ENCODE results near the gene EBI3.
"Not testable (repeated sequence)": the region's sequence is repeated elsewhere in the genome, so short reads cannot be mapped to it uniquely, and the experiment has no call there.

EBI3 gene

DNA sequence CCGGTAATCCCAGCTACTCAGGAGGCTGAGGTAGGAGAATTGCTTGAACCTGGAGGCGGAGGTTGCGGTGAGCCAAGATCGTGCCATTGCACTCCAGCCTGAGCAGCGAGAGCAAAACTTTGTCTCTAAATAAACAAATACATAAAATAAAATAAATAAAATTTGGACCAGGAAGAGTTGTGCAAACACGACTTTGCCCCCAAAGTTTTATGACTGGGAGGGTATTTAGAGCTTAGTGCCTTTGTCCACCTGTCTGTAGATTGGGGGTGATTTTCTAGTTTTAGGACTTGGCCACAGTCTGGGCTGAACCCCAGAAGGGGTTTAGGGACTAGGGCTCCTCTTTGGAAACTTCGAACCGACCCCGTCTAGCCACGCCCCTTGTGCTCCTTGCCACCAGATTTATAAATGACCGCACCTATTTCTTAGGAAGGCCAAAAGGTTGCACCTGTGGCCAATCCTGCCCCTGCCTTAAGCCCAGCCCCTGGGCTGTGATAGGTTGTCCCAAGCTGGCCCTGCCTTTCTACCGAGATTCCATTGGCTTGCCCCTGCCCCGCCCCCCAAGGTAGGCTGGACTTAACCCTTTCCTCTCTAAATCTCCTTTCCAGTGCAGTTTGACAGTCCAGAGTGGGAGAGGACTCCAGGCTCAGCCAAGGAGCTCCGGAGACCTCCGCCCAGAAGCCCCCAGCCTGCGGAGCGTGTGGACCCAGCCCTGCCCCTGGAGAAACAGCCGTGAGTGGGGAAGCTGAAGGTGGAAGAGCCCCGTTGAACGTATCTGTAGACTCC, 55.0 kb downstream of the EBI3 start:
- H2AFZ ChIP-seq (ENCODE audit: low read depth, low read length) = no peak overlapping the region
- H3K27me3 ChIP-seq (ENCODE audit: insufficient read depth, low read length) = no peaks in the 10 kb centered on the region
- H3K36me3 ChIP-seq (ENCODE audit: insufficient read depth, low read length) = peaks cover 48% of the 10 kb centered on the region
- H3K4me1 ChIP-seq (ENCODE audit: insufficient read depth, low read length) = peaks cover 17% of the 10 kb centered on the region
- no peaks in the 10 kb centered on the region for H3K9me3 ChIP-seq (ENCODE audit: low read length)
- no peak overlapping the region for H3K4me3 ChIP-seq (ENCODE audit: low read length)

DNA sequence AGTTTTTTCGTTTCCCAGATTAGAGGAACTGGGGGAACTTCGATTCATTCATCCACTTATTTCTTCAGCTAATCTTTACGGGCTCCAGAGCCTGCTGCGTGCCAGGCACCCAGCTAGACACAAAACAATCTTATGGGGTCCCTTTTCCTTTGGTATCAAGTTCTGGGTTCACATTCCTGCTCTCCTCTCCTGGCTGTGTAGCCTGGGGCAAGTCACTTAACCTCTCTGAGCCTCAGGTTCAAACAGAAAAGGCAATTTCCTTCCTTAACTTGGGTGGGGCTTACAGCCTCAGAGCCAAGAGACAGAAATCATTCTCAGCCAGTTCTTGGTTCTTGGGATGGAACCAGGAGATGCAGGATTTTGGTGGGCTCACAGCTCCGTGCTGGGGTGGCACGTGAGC, 55.7 kb downstream of the EBI3 start:
- H3K36me3 ChIP-seq (ENCODE audit: insufficient read depth, low read length) = peaks cover 48% of the 10 kb centered on the region
- no peak overlapping the region for H2AFZ ChIP-seq (ENCODE audit: low read depth, low read length)
- H3K27me3 ChIP-seq (ENCODE audit: insufficient read depth, low read length) = no peaks in the 10 kb centered on the region
- peaks cover 12% of the 10 kb centered on the region for H3K4me1 ChIP-seq (ENCODE audit: insufficient read depth, low read length)
- H3K4me3 ChIP-seq (ENCODE audit: low read length) = no peak overlapping the region
- no peaks in the 10 kb centered on the region for H3K9me3 ChIP-seq (ENCODE audit: low read length)

DNA sequence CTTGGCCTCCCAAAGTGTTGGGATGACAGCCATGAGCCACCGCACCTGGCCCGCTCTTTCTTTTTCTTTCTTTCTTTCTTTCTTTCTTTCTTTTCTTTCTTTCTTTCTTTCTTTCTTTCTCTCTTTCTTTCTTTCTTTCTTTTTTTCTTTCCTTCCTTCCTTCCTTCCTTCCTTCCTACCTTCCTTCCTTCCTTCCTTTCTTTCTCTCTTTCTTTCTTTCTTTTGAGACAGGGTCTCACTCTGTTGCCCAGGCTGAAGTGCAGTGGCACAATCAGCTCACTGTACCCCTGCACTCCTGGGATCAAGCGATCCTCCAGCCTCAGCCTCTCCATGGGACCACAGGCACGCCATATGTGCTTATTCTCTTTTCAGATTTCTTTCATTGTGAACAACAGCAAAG, 56.8 kb downstream of the EBI3 start:
- H3K36me3 ChIP-seq (ENCODE audit: insufficient read depth, low read length) = peaks cover 51% of the 10 kb centered on the region
- H3K4me3 ChIP-seq (ENCODE audit: low read length); H2AFZ ChIP-seq (ENCODE audit: low read depth, low read length); H3K4me1 ChIP-seq (ENCODE audit: insufficient read depth, low read length); H3K27me3 ChIP-seq (ENCODE audit: insufficient read depth, low read length); H3K9me3 ChIP-seq (ENCODE audit: low read length): not testable (repeated sequence)

Data from neuron (in vitro differentiated cells).